Measurements from ENCODE around the gene SCN1A.

The SCN1A gene

DNA sequence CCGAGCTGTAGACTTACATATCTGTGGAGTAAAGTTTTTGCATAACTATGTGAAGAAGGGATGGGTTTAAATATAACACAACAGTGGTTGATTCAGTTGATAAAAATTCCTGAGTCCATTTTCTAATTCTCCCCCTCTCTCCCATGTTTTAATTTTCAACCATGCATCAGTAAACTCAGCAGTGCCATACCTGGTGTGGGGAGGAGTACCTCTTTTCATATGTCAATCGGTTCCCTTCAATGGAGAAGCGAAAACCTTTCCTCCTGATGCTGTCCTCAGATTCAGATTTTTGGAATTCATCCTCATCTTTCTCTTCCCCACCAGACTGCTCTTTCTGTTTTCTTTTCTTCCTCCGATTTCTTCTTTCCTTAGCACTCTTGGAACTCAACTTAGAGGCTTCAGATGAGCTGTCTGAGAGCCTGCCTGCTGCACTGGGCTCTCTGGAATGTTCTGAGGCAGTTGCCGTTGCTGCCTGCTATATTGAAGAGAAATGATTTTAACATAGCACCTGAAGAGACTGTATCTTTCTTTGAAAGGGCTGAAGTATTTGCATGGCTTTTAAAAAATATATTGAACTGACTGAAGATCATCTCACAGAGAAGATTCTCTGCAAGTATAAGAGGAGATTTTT lies 82.9 kb downstream of the SCN1A start:
- H3K4me3 ChIP-seq (ENCODE audit: low read depth, low read length): no peak overlapping the region
- no peak for TF ChIP-seq CTCF (IDR thresholded peaks at IDR 0.05; ENCODE audit: control insufficient read depth, extremely low read depth, insufficient read depth)
- DNase-seq (ENCODE audit: low read depth): no peak

DNA sequence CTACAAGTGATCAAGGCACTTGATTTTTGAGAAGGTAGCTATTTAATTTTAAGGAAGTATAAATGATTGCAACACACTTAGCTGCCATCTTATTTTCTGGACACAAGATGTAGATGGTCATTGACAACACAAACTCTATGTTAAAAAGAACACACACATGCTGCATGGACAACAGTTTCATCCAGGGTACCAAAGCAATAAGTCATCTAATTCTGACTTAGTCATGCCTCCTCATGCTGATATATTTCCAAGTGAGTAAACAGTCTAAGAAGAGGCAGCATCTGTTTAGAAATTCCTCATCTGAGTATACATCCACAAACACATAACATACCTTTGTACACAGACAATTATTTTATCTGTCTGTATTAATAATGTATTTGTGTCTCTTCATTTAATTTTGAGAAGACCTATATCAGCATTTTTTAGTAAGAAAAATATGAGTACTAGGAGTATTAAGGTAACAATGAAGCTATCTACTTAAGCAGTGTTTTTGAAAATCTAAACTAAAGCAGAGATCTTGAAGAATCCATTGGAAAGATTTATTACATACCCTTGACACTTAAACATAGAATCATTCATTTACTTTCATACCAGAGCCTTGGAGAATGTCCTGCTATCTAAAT lies 84.9 kb downstream of the SCN1A start:
- H3K4me3 ChIP-seq (ENCODE audit: low read depth, low read length): no peak overlapping the region
- no peak for TF ChIP-seq CTCF (IDR thresholded peaks at IDR 0.05; ENCODE audit: control insufficient read depth, extremely low read depth, insufficient read depth)
- no peak for DNase-seq (ENCODE audit: low read depth)

GRCh38 chr2:166042356-166042755 lies 85.5 kb downstream of the SCN1A start:
- H3K4me3 ChIP-seq (ENCODE audit: low read depth, low read length): no peak overlapping the region
- no peak for DNase-seq (ENCODE audit: low read depth)
- no peak for TF ChIP-seq CTCF (IDR thresholded peaks at IDR 0.05; ENCODE audit: control insufficient read depth, extremely low read depth, insufficient read depth)

DNA sequence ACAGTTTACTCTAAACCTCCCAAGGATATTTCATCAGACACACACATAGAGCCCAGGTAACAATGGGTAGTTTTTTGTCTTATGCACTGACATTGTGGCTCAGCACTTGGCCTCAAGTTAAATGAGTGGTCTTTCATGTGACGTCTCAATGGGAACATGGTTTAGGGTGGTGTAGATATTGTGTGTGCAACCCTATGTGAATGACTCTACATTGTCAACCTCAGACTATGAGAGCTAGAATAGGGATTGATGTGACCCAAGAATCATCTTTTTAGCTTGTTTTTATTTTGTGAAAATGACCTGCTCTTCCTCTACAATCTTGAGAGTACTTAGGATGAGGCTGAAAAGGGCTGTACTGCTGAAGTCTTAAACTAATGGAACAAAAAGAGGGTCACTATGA lies 86.2 kb downstream of the SCN1A start:
- no peak for TF ChIP-seq CTCF (IDR thresholded peaks at IDR 0.05; ENCODE audit: control insufficient read depth, extremely low read depth, insufficient read depth)
- no peak for DNase-seq (ENCODE audit: low read depth)
- no peak overlapping the region for H3K4me3 ChIP-seq (ENCODE audit: low read depth, low read length)

DNA sequence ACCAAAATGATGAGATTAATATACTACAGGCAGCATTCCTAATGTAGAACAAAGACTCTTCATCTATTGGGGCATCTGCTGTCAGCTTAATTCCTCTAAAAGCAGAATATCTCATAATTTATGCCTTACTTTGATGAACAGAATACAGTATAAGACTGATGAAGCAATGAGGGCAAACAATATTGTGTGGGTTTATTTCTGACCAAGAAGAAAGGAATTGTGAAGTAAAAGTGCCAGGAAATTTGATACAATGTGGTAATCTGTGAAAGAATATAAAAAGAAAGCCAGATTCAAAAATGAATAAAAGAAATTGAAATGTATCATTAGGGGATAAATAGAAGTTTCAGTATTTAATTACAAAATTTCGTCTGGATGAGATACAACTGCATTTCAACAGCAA lies 95.5 kb downstream of the SCN1A start:
- H3K4me3 ChIP-seq (ENCODE audit: low read depth, low read length): no peak overlapping the region
- DNase-seq (ENCODE audit: low read depth): no peak
- no peak for TF ChIP-seq CTCF (IDR thresholded peaks at IDR 0.05; ENCODE audit: control insufficient read depth, extremely low read depth, insufficient read depth)

GRCh38 chr2:166031054-166031453 lies 96.8 kb downstream of the SCN1A start:
- DNase-seq (ENCODE audit: low read depth): no peak
- no peak for TF ChIP-seq CTCF (IDR thresholded peaks at IDR 0.05; ENCODE audit: control insufficient read depth, extremely low read depth, insufficient read depth)

GRCh38 chr2:166025313-166025712 lies 102.5 kb downstream of the SCN1A start:
- TF ChIP-seq CTCF (IDR thresholded peaks at IDR 0.05; ENCODE audit: control insufficient read depth, extremely low read depth, insufficient read depth): no peak
- DNase-seq (ENCODE audit: low read depth): no peak
- no peak overlapping the region for H3K4me3 ChIP-seq (ENCODE audit: low read depth, low read length)

More at GRCh38 chr2:166031054-166031453, 96.8 kb downstream of the SCN1A start:
- no peak overlapping the region for H3K4me3 ChIP-seq (ENCODE audit: low read depth, low read length)

Data from LNCaP clone FGC (cell line).